Endothelial cell of umbilical vein (primary cell): Measurements from ENCODE around the gene RFWD3. TPM values are rescaled to one million over a fixed set of nuclear protein-coding genes. Genes with fewer than 3 reads are reported as not detected.
A peak's percentile ranks its signal among the peaks of the same experiment; 100 is the strongest.

ENCODE experiments used
- BruUV-seq: library from RNA; stranded (reverse); fragments of 400-500 nt; replicated peaks from 2 replicates; lab custom pipeline; 2021; lab: Mats Ljungman, UMichigan
- CTCF ChIA-PET: fragments of 300-600, 350-600 bp; sonication (Branson Sonifier 250); formaldehyde crosslinking; loops from one replicate; lab custom pipeline; 2021; ENCODE audit warnings: antibody characterized with exemption, inconsistent platforms; lab: Charles Lee
- POLR2A ChIA-PET: fragments of 300-600, 350-600 bp; sonication (Branson Sonifier 250); formaldehyde crosslinking; loops from one replicate; lab custom pipeline; 2021; ENCODE audit warnings: antibody characterized with exemption, inconsistent platforms; lab: Charles Lee
- DNase-seq: peaks from one replicate; pipeline ENCODE4 v3.0.0-alpha.2; 2011; ENCODE audit warnings: low read depth, low spot score
- FAIRE-seq: peaks from 2 replicates; lab custom pipeline; 2011; peaks lifted over from hg19 to GRCh38; lab: Jason Lieb, UNC
- H2AFZ ChIP-seq: 2 replicates; pipeline ENCODE4 v1.6.0; 2012; ENCODE audit warnings: low read depth, low read length, control low read depth, inconsistent platforms
- H3K27ac ChIP-seq: 2 replicates; pipeline ENCODE4 v1.5.1; 2011; ENCODE audit warnings: low read depth, mild to moderate bottlenecking, control low read depth, low read length, moderate library complexity; ENCODE audit not compliant: insufficient read depth
- H3K27me3 ChIP-seq, 2 experiments: 2 replicates each; pipeline versions ENCODE4 v1.6.0 to v1.6.1; 2011; ENCODE audit warnings: low read length in 2 of 2, mixed read lengths in 1 of 2; ENCODE audit not compliant: control insufficient read depth in 2 of 2, insufficient read depth in 2 of 2
- H3K36me3 ChIP-seq, 2 experiments: 2 replicates in 1 of 2; 3 replicates in 1 of 2; pipeline ENCODE4 v1.5.1; 2011; ENCODE audit warnings: low read length in 2 of 2, mild to moderate bottlenecking in 1 of 2, moderate library complexity in 1 of 2; ENCODE audit not compliant: control insufficient read depth in 2 of 2, insufficient read depth in 2 of 2; ENCODE audit errors: extremely low read depth in 1 of 2
- H3K4me1 ChIP-seq: 3 replicates; pipeline ENCODE4 v1.5.1; 2011; ENCODE audit warnings: mild to moderate bottlenecking, low read length; ENCODE audit not compliant: control insufficient read depth, insufficient read depth; ENCODE audit errors: extremely low read depth
- H3K4me2 ChIP-seq: 2 replicates; pipeline ENCODE4 v1.6.1; 2011; ENCODE audit warnings: low read length, control low read depth, mixed read lengths; ENCODE audit not compliant: insufficient read depth
- H3K4me3 ChIP-seq, 3 experiments: fragments of 200-600 bp in 1 of 3; sonication (generic), shearing (Covaris generic) in 1 of 3; replicated peaks in 1 of 3; 2 replicates each; pipeline ENCODE4 v1.5.1; 2011 to 2016; ENCODE audit warnings: control low read depth in 3 of 3, low read length in 3 of 3, mild to moderate bottlenecking in 2 of 3, inconsistent platforms in 1 of 3, low read depth in 1 of 3, moderate library complexity in 1 of 3; ENCODE audit not compliant: insufficient read depth in 1 of 3
- H3K79me2 ChIP-seq: 2 replicates; pipeline ENCODE4 v1.6.0; 2012; ENCODE audit warnings: low read length, inconsistent platforms; ENCODE audit not compliant: control insufficient read depth, insufficient read depth
- H3K9ac ChIP-seq: replicated peaks from 2 replicates; pipeline ENCODE3; 2011; ENCODE audit warnings: low read length, control low read depth; ENCODE audit not compliant: insufficient read depth; ENCODE audit errors: extremely low read depth
- H3K9me1 ChIP-seq: replicated peaks from 3 replicates; pipeline ENCODE4 v1.6.0; 2011; ENCODE audit warnings: mild to moderate bottlenecking, low read length; ENCODE audit not compliant: control insufficient read depth, insufficient read depth; ENCODE audit errors: extremely low read depth
- H3K9me3 ChIP-seq: replicated peaks from 2 replicates; pipeline ENCODE4 v1.5.1; 2012; ENCODE audit warnings: low read length, inconsistent platforms; ENCODE audit not compliant: control insufficient read depth, insufficient read depth
- H4K20me1 ChIP-seq: replicated peaks from 2 replicates; pipeline ENCODE3; 2011; ENCODE audit warnings: mild to moderate bottlenecking, low read length; ENCODE audit not compliant: control insufficient read depth, insufficient read depth; ENCODE audit errors: extremely low read depth
- CTCF ChIP-seq, 2 donors: IDR thresholded peaks; 1 replicate in 1 of 2; 2 replicates in 1 of 2; pipeline ENCODE4 v1.5.1; 2011; ENCODE audit warnings: low read length in 2 of 2, mild to moderate bottlenecking in 2 of 2, moderate library complexity in 2 of 2, control low read depth in 1 of 2, inconsistent platforms in 1 of 2, low read depth in 1 of 2; ENCODE audit not compliant: insufficient read depth in 1 of 2; ENCODE audit errors: extremely low read depth in 1 of 2
- EZH2 ChIP-seq: IDR thresholded peaks from 2 replicates; pipeline ENCODE4 v1.6.1; 2012; ENCODE audit warnings: borderline replicate concordance, low read depth, mild to moderate bottlenecking, moderate library complexity, low read length, inconsistent platforms; ENCODE audit not compliant: severe bottlenecking
- FOS ChIP-seq: IDR thresholded peaks from 2 replicates; pipeline ENCODE4 v1.6.1; 2011; ENCODE audit warnings: mild to moderate bottlenecking, low read length, moderate library complexity, borderline replicate concordance; ENCODE audit not compliant: insufficient read depth
- GATA2 ChIP-seq: IDR thresholded peaks from 2 replicates; pipeline ENCODE4 v1.7.0; 2011; ENCODE audit warnings: low read depth, mild to moderate bottlenecking, moderate library complexity, mixed read lengths, low read length; ENCODE audit not compliant: insufficient read length, insufficient read depth
- JUN ChIP-seq: IDR thresholded peaks from 2 replicates; pipeline ENCODE4 v1.6.1; 2011; ENCODE audit warnings: borderline replicate concordance, low read depth; ENCODE audit not compliant: insufficient read length, insufficient read depth
- MAX ChIP-seq: IDR thresholded peaks from 2 replicates; pipeline ENCODE4 v1.6.1; 2011; ENCODE audit not compliant: insufficient read depth, insufficient read length
- MYC ChIP-seq: IDR thresholded peaks from one replicate; pipeline ENCODE4 v1.6.1; 2011; ENCODE audit warnings: mild to moderate bottlenecking, low read depth, low read length
- POLR2A ChIP-seq: IDR thresholded peaks from 2 replicates; pipeline ENCODE4 v1.6.1; 2012; ENCODE audit warnings: low read depth, mild to moderate bottlenecking, control low read depth, low read length
- POLR2AphosphoS5 ChIP-seq: IDR thresholded peaks from 2 replicates; pipeline ENCODE4 v1.6.1; 2012; ENCODE audit warnings: low read depth, mild to moderate bottlenecking, control low read depth, low read length, moderate library complexity; ENCODE audit not compliant: insufficient read depth
- dilution Hi-C: fragments of 300-500 bp; cut with MboI; formaldehyde crosslinking; loops from one replicate; pipeline ENCODE4 v1.15.0; 2019; ENCODE audit warnings: low sequenced_read_pairs; ENCODE audit not compliant: extremely low pct_ligation_motif_present
- intact Hi-C: fragments of 100-400 bp; cut with micrococcal nuclease; formaldehyde crosslinking; loops from one replicate; pipeline ENCODE4 v1.10.0; 2022
- polyA plus RNA-seq, 4 experiments: library from polyadenylated mRNA; depleted of rRNA in 3 of 4; stranded (reverse) in 3 of 4; unstranded in 1 of 4; fragments of >200 nt; gene quantifications; 2 replicates each; pipeline versions ENCODE4 v1.2.1 to v1.2.3, GENCODE V29; 2011 to 2012; ENCODE audit warnings: missing spikeins in 1 of 4
- total RNA-seq: library from RNA; stranded (reverse); gene quantifications from 2 replicates; pipeline ENCODE4 v1.2.3, GENCODE V29; 2021

The RFWD3 gene
- total and polyA plus RNA-seq, 2 donors (not counting 3 experiments of a cell fraction or from before 2014, with no cell fraction given), result 27.3 to 51.6 TPM

- H3K4me2 ChIP-seq, result peak overlapping the region; percentile 93
- dilution Hi-C loops, result no loop called here
- no peaks in the 10 kb centered on the region for H3K9me1 ChIP-seq
- TF ChIP-seq POLR2A (no peak), FOS (no peak), POLR2AphosphoS5 (no peak), JUN (no peak), GATA2 (no peak), EZH2 (no peak), CTCF (IDR thresholded peaks at IDR 0.05; ENCODE audit: extremely low read depth in 1 of 2, insufficient read depth in 1 of 2, low read depth in 1 of 2, low read length in 2 of 2) (no peak), MYC (no peak), MAX (no peak)
- peak overlapping the region; percentile 62 for H3K27ac ChIP-seq
- intact Hi-C loops, result loop anchor here (2.0 kb wide), 1 partner anchor 35 kb away; the partner anchor contains the start of gene MLKL
- POLR2A ChIA-PET, result no interaction called here
- peak overlapping the region; percentile 39 for H2AFZ ChIP-seq
- peak overlapping the region; percentile 68 to 95 (median 88) for H3K4me3 ChIP-seq
- DNase-seq (no peak), FAIRE-seq (no peak)
- H3K9me3 ChIP-seq, result no peaks in the 10 kb centered on the region
- H3K79me2 ChIP-seq, result peaks cover 54% of the 10 kb centered on the region
- peak overlapping the region; percentile 97 for H3K9ac ChIP-seq
- H3K36me3 ChIP-seq, result peaks cover 4 to 16% of the 10 kb centered on the region in 2 experiments
- CTCF ChIA-PET, result interaction anchor here (2.2 to 2.5 kb wide), 3 partner anchors 11 to 196 kb away, joined by 11 to 14 read pairs (median 12); no protein-coding TSS in a partner anchor
- BruUV-seq, result no TSS peak
- H3K27me3 ChIP-seq, result no peaks in the 10 kb centered on the region
- peaks cover 4% of the 10 kb centered on the region for H3K4me1 ChIP-seq
- peaks cover 6% of the 10 kb centered on the region for H4K20me1 ChIP-seq
These were observed 661 bp downstream of the RFWD3 start for GRCh38 chr16:74666010-74666421.
